ENCODE data around the gene RHBDL3.
"Not testable (repeated sequence)": the region's sequence is repeated elsewhere in the genome, so short reads cannot be mapped to it uniquely, and the experiment has no call there.

The RHBDL3 gene

GRCh38 chr17:32256012-32256700, 9.5 kb upstream of the RHBDL3 start:
- no peaks in the 10 kb centered on the region for H3K9me3 ChIP-seq (replicated peaks; ENCODE audit: low read length)
- no peak overlapping the region for H3K4me3 ChIP-seq (ENCODE audit: low read length)
- H3K4me2 ChIP-seq (ENCODE audit: low read length): no peak overlapping the region
- peaks cover 6% of the 10 kb centered on the region for H3K4me1 ChIP-seq (ENCODE audit: control insufficient read depth, insufficient read depth, low read length)
- H3K9ac ChIP-seq (ENCODE audit: low read depth, low read length): no peak overlapping the region
- H3K27me3 ChIP-seq (ENCODE audit: control insufficient read depth, insufficient read depth, low read length): peaks cover 37% of the 10 kb centered on the region
- no peaks in the 10 kb centered on the region for H3K36me3 ChIP-seq (ENCODE audit: insufficient read depth, low read length)

GRCh38 chr17:32256701-32257019, 9.0 kb upstream of the RHBDL3 start:
- peaks cover 42% of the 10 kb centered on the region for H3K27me3 ChIP-seq (ENCODE audit: control insufficient read depth, insufficient read depth, low read length)
- H3K9me3 ChIP-seq (replicated peaks; ENCODE audit: low read length): no peaks in the 10 kb centered on the region
- H3K4me2 ChIP-seq (ENCODE audit: low read length): no peak overlapping the region
- no peak overlapping the region for H3K4me3 ChIP-seq (ENCODE audit: low read length)
- no peak overlapping the region for H3K9ac ChIP-seq (ENCODE audit: low read depth, low read length)
- peaks cover 6% of the 10 kb centered on the region for H3K4me1 ChIP-seq (ENCODE audit: control insufficient read depth, insufficient read depth, low read length)
- H3K36me3 ChIP-seq (ENCODE audit: insufficient read depth, low read length): no peaks in the 10 kb centered on the region

GRCh38 chr17:32258383-32259140, 7.1 kb upstream of the RHBDL3 start:
- H3K4me2 ChIP-seq (ENCODE audit: low read length): no peak overlapping the region
- H3K36me3 ChIP-seq (ENCODE audit: insufficient read depth, low read length): no peaks in the 10 kb centered on the region
- no peak overlapping the region for H3K9ac ChIP-seq (ENCODE audit: low read depth, low read length)
- no peaks in the 10 kb centered on the region for H3K9me3 ChIP-seq (replicated peaks; ENCODE audit: low read length)
- H3K4me3 ChIP-seq (ENCODE audit: low read length): no peak overlapping the region
- H3K27me3 ChIP-seq (ENCODE audit: control insufficient read depth, insufficient read depth, low read length): peaks cover 59% of the 10 kb centered on the region
- H3K4me1 ChIP-seq (ENCODE audit: control insufficient read depth, insufficient read depth, low read length): peaks cover 6% of the 10 kb centered on the region

- no peak overlapping the region for H3K4me2 ChIP-seq (ENCODE audit: low read length)
- H3K27me3 ChIP-seq (ENCODE audit: control insufficient read depth, insufficient read depth, low read length): peaks cover 69% of the 10 kb centered on the region
- no peaks in the 10 kb centered on the region for H3K9me3 ChIP-seq (replicated peaks; ENCODE audit: low read length)
- H3K4me1 ChIP-seq (ENCODE audit: control insufficient read depth, insufficient read depth, low read length): peaks cover 6% of the 10 kb centered on the region
- no peak overlapping the region for H3K4me3 ChIP-seq (ENCODE audit: low read length)
- H3K9ac ChIP-seq (ENCODE audit: low read depth, low read length): no peak overlapping the region
- no peaks in the 10 kb centered on the region for H3K36me3 ChIP-seq (ENCODE audit: insufficient read depth, low read length)
These were observed 6.0 kb upstream of the RHBDL3 start for GRCh38 chr17:32259586-32259985.

- no peaks in the 10 kb centered on the region for H3K9me3 ChIP-seq (replicated peaks; ENCODE audit: low read length)
- H3K4me1 ChIP-seq (ENCODE audit: control insufficient read depth, insufficient read depth, low read length): peaks cover 3% of the 10 kb centered on the region
- H3K27me3 ChIP-seq (ENCODE audit: control insufficient read depth, insufficient read depth, low read length): peaks cover 72% of the 10 kb centered on the region
- H3K4me3 ChIP-seq (ENCODE audit: low read length): no peak overlapping the region
- H3K4me2 ChIP-seq (ENCODE audit: low read length): no peak overlapping the region
- H3K9ac ChIP-seq (ENCODE audit: low read depth, low read length): no peak overlapping the region
- H3K36me3 ChIP-seq (ENCODE audit: insufficient read depth, low read length): no peaks in the 10 kb centered on the region
These were observed 4.3 kb upstream of the RHBDL3 start for GRCh38 chr17:32261417-32261736.

- Histone ChIP-seq H3K9me3 (replicated peaks; ENCODE audit: low read length) (no peaks in the 10 kb centered on the region), H3K4me2 (ENCODE audit: low read length) (no peak overlapping the region), H3K9ac (ENCODE audit: low read depth, low read length) (no peak overlapping the region), H3K27me3 (ENCODE audit: control insufficient read depth, insufficient read depth, low read length) (peaks cover 72% of the 10 kb centered on the region), H3K36me3 (ENCODE audit: insufficient read depth, low read length) (no peaks in the 10 kb centered on the region), H3K4me3 (ENCODE audit: low read length) (no peak overlapping the region), H3K4me1 (ENCODE audit: control insufficient read depth, insufficient read depth, low read length) (peaks cover 8% of the 10 kb centered on the region)
These were observed 3.6 kb upstream of the RHBDL3 start for GRCh38 chr17:32261936-32262510.

GRCh38 chr17:32263515-32263914, 2.1 kb upstream of the RHBDL3 start:
- not testable (repeated sequence) for H3K9ac ChIP-seq (ENCODE audit: low read depth, low read length); H3K4me1 ChIP-seq (ENCODE audit: control insufficient read depth, insufficient read depth, low read length); H3K4me2 ChIP-seq (ENCODE audit: low read length); H3K4me3 ChIP-seq (ENCODE audit: low read length); H3K36me3 ChIP-seq (ENCODE audit: insufficient read depth, low read length); H3K9me3 ChIP-seq (replicated peaks; ENCODE audit: low read length)
- H3K27me3 ChIP-seq (ENCODE audit: control insufficient read depth, insufficient read depth, low read length): peaks cover 72% of the 10 kb centered on the region

- H3K4me1 ChIP-seq (ENCODE audit: control insufficient read depth, insufficient read depth, low read length): peaks cover 8% of the 10 kb centered on the region
- H3K4me2 ChIP-seq (ENCODE audit: low read length): no peak overlapping the region
- H3K9me3 ChIP-seq (replicated peaks; ENCODE audit: low read length): no peaks in the 10 kb centered on the region
- H3K27me3 ChIP-seq (ENCODE audit: control insufficient read depth, insufficient read depth, low read length): peaks cover 79% of the 10 kb centered on the region
- no peak overlapping the region for H3K4me3 ChIP-seq (ENCODE audit: low read length)
- H3K36me3 ChIP-seq (ENCODE audit: insufficient read depth, low read length): no peaks in the 10 kb centered on the region
- H3K9ac ChIP-seq (ENCODE audit: low read depth, low read length): no peak overlapping the region
These were observed 1.4 kb upstream of the RHBDL3 start for GRCh38 chr17:32264140-32264799.

GRCh38 chr17:32264823-32265191, 825 bp upstream of the RHBDL3 start:
- Histone ChIP-seq H3K4me1 (ENCODE audit: control insufficient read depth, insufficient read depth, low read length) (peaks cover 6% of the 10 kb centered on the region), H3K27me3 (ENCODE audit: control insufficient read depth, insufficient read depth, low read length) (peaks cover 84% of the 10 kb centered on the region), H3K9me3 (replicated peaks; ENCODE audit: low read length) (no peaks in the 10 kb centered on the region)

GRCh38 chr17:32266051-32266388, 388 bp downstream of the RHBDL3 start:
- peaks cover 6% of the 10 kb centered on the region for H3K4me1 ChIP-seq (ENCODE audit: control insufficient read depth, insufficient read depth, low read length)
- H3K9me3 ChIP-seq (replicated peaks; ENCODE audit: low read length): no peaks in the 10 kb centered on the region
- H3K4me2 ChIP-seq (ENCODE audit: low read length): peak overlapping the region; percentile 81
- H3K9ac ChIP-seq (ENCODE audit: low read depth, low read length): no peak overlapping the region
- H3K27me3 ChIP-seq (ENCODE audit: control insufficient read depth, insufficient read depth, low read length): peaks cover 88% of the 10 kb centered on the region
- no peaks in the 10 kb centered on the region for H3K36me3 ChIP-seq (ENCODE audit: insufficient read depth, low read length)
- H3K4me3 ChIP-seq (ENCODE audit: low read length): peak overlapping the region; percentile 62

More at GRCh38 chr17:32264823-32265191, 825 bp upstream of the RHBDL3 start:
- H3K36me3 ChIP-seq (ENCODE audit: insufficient read depth, low read length): no peaks in the 10 kb centered on the region
- no peak overlapping the region for H3K9ac ChIP-seq (ENCODE audit: low read depth, low read length)
- H3K4me3 ChIP-seq (ENCODE audit: low read length): no peak overlapping the region
- no peak overlapping the region for H3K4me2 ChIP-seq (ENCODE audit: low read length)

- Histone ChIP-seq H3K4me2 (ENCODE audit: low read length) (peak overlapping the region; percentile 81), H3K4me3 (ENCODE audit: low read length) (peak overlapping the region; percentile 62), H3K27me3 (ENCODE audit: control insufficient read depth, insufficient read depth, low read length) (peaks cover 88% of the 10 kb centered on the region), H3K9me3 (replicated peaks; ENCODE audit: low read length) (no peaks in the 10 kb centered on the region), H3K36me3 (ENCODE audit: insufficient read depth, low read length) (no peaks in the 10 kb centered on the region), H3K9ac (ENCODE audit: low read depth, low read length) (no peak overlapping the region), H3K4me1 (ENCODE audit: control insufficient read depth, insufficient read depth, low read length) (peaks cover 6% of the 10 kb centered on the region)
These were observed 1.0 kb downstream of the RHBDL3 start for GRCh38 chr17:32266389-32267301.

All from skeletal muscle satellite cell (primary cell).